PFSK-1 (cell line): ENCODE results near the gene MBD4.

Experiments used
- FOXP2 ChIP-seq: optimal IDR thresholded peaks from 2 replicates; pipeline ENCODE3; 2011; ENCODE audit warnings: borderline replicate concordance, control low read depth, inconsistent platforms; ENCODE audit not compliant: insufficient read depth; ENCODE audit errors: extremely low read length, extremely low read depth
- POLR2AphosphoS5 ChIP-seq: IDR thresholded peaks from 2 replicates; pipeline ENCODE4 v1.6.1; 2012; ENCODE audit warnings: low read depth, mild to moderate bottlenecking, control low read depth, low read length, moderate library complexity
- SIN3A ChIP-seq: IDR thresholded peaks from 2 replicates; pipeline ENCODE4 v1.6.1; 2012; ENCODE audit warnings: mild to moderate bottlenecking, low read length, moderate library complexity, borderline replicate concordance; ENCODE audit not compliant: insufficient read depth
- TAF1 ChIP-seq: IDR thresholded peaks from 2 replicates; pipeline ENCODE4 v1.6.1; 2012; ENCODE audit warnings: low read length, control low read depth, borderline replicate concordance; ENCODE audit not compliant: insufficient read depth
- TF ChIP-seq, protein P1 (sequence below), 2 experiments: IDR thresholded peaks; 2 replicates each; pipeline versions ENCODE4 v1.6.1 to v1.8.0; 2011 to 2012; ENCODE audit warnings: low read depth in 2 of 2, low read length in 2 of 2, control low read depth in 1 of 2, inconsistent platforms in 1 of 2, mild to moderate bottlenecking in 1 of 2, moderate library complexity in 1 of 2; ENCODE audit not compliant: insufficient read depth in 1 of 2

Gene MBD4

DNA sequence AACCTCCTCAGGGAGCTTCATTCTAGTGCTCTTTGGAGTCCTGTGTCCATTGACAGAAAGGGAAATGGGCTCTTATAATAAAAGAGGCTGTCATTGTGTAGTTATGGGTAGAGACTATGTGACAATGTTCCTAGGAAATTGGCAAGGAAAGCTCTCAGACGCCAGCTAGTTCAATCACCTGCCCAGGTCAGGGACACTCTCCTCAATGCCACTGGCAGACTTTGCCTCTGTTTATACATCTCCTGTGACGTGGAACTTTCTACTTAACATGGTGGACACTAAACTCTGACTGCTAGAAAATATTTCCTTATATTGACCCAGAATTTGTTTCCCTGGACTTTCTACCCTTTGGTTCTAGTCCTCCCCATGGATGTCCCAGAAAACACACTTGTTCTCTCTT lies 14.1 kb downstream of the MBD4 start:
- TF ChIP-seq, protein P1, sequence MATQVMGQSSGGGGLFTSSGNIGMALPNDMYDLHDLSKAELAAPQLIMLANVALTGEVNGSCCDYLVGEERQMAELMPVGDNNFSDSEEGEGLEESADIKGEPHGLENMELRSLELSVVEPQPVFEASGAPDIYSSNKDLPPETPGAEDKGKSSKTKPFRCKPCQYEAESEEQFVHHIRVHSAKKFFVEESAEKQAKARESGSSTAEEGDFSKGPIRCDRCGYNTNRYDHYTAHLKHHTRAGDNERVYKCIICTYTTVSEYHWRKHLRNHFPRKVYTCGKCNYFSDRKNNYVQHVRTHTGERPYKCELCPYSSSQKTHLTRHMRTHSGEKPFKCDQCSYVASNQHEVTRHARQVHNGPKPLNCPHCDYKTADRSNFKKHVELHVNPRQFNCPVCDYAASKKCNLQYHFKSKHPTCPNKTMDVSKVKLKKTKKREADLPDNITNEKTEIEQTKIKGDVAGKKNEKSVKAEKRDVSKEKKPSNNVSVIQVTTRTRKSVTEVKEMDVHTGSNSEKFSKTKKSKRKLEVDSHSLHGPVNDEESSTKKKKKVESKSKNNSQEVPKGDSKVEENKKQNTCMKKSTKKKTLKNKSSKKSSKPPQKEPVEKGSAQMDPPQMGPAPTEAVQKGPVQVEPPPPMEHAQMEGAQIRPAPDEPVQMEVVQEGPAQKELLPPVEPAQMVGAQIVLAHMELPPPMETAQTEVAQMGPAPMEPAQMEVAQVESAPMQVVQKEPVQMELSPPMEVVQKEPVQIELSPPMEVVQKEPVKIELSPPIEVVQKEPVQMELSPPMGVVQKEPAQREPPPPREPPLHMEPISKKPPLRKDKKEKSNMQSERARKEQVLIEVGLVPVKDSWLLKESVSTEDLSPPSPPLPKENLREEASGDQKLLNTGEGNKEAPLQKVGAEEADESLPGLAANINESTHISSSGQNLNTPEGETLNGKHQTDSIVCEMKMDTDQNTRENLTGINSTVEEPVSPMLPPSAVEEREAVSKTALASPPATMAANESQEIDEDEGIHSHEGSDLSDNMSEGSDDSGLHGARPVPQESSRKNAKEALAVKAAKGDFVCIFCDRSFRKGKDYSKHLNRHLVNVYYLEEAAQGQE (IDR thresholded peaks at IDR 0.05; ENCODE audit: insufficient read depth in 1 of 2, low read depth in 2 of 2, low read length in 2 of 2) = no peak

- no peak for TF ChIP-seq FOXP2
- no peak for TF ChIP-seq POLR2AphosphoS5
- no peak for TF ChIP-seq TAF1
- TF ChIP-seq, protein P1 (IDR thresholded peaks at IDR 0.05; ENCODE audit: insufficient read depth in 1 of 2, low read depth in 2 of 2, low read length in 2 of 2) = no peak
- no peak for TF ChIP-seq SIN3A
These were observed 14.5 kb downstream of the MBD4 start for GRCh38 chr3:129425213-129425612.

- TF ChIP-seq SIN3A (no peak), TAF1 (no peak), FOXP2 (no peak), POLR2AphosphoS5 (no peak)
- TF ChIP-seq, protein P1 (IDR thresholded peaks at IDR 0.05; ENCODE audit: insufficient read depth in 1 of 2, low read depth in 2 of 2, low read length in 2 of 2) = no peak
These were observed 15.4 kb downstream of the MBD4 start for GRCh38 chr3:129424185-129424841.

GRCh38 chr3:129422897-129423296 lies 16.9 kb downstream of the MBD4 start:
- TF ChIP-seq TAF1 = no peak
- TF ChIP-seq FOXP2 = no peak
- TF ChIP-seq POLR2AphosphoS5 = no peak
- TF ChIP-seq SIN3A = no peak

DNA sequence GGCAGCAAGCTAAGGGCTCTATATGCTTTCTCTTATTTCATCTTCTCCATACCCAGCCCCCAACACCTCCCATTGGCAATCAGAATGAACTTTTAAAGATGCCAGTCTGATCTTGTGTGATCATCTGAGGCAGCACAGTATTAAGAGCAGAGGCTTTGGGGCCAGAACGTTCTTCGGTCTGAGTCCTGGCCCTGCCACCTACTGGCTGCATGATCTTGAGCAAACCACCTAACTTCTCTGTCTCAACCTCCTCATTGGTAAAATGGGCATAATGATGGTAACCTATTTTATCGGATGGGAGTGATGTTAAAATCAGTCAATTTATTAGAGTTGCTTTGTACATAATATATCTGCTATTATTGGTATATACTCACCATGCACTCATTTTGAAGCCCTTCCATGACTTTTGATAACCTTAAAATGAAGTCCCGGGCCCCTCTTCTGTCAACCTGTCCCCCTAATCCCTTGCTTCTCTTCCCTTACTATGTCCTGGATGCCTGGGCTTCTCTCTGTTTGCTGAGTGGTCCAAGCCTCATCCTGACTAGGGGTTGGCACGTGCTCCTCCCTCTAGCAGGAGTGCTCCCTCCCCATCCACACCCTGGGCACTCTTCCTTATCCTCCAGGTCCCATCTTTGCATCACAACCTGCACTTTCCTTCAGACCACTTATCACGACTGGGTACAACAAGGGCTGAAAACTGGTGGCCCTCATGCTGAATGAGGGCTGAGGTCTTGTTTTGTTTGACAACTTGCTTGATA lies 17.6 kb downstream of the MBD4 start:
- no peak for TF ChIP-seq SIN3A

- TF ChIP-seq POLR2AphosphoS5 (no peak), FOXP2 (no peak), TAF1 (no peak), SIN3A (no peak)
- TF ChIP-seq, protein P1 (IDR thresholded peaks at IDR 0.05; ENCODE audit: insufficient read depth in 1 of 2, low read depth in 2 of 2, low read length in 2 of 2) = no peak
These were observed 18.4 kb downstream of the MBD4 start for GRCh38 chr3:129421236-129421883.
